K562 (cell line): ENCODE results near the gene SUGP1. TPM values are rescaled to one million over a fixed set of nuclear protein-coding genes. Genes with fewer than 3 reads are reported as not detected.

Source experiments
- ATAC-seq: fragments of 200-7000 bp; cut with Tn5 transposase; 3 replicates; pipeline ENCODE4 v1.9.1; 2020; ENCODE audit warnings: moderate library complexity
- BruUV-seq: library from RNA; stranded (reverse); fragments of 400-500 nt; replicated peaks from 2 replicates; lab custom pipeline; 2021; lab: Mats Ljungman, UMichigan
- CTCF ChIA-PET: fragments of 300-600 bp; formaldehyde crosslinking; extraction: SDS; loops from one replicate; lab custom pipeline; 2021; ENCODE audit warnings: low intra/inter-chr PET ratio; lab: Yijun Ruan, JAX
- POLR2A ChIA-PET: fragments of 300-600, 350-650 bp; sonication (Branson Sonifier 250); formaldehyde crosslinking; extraction: SDS; loops from one replicate; lab custom pipeline; 2021; ENCODE audit warnings: antibody characterized with exemption, inconsistent platforms; lab: Yijun Ruan, JAX
- DNase-seq, 4 experiments: peaks; one replicate each; pipeline versions ENCODE4 v3.0.0 to v3.0.0-alpha.2; 2011 to 2018; ENCODE audit warnings: low spot score in 3 of 4, mixed read lengths in 3 of 4; ENCODE audit errors: extremely low read depth in 1 of 4
- FAIRE-seq: peaks from 2 replicates; lab custom pipeline; 2011; peaks lifted over from hg19 to GRCh38; lab: Jason Lieb, UNC
- H2AFZ ChIP-seq: 2 replicates; pipeline ENCODE4 v1.6.0; 2011; ENCODE audit warnings: low read depth, low read length, control low read depth, inconsistent platforms
- H3K27ac ChIP-seq: fragments of 200-600 bp; 3 replicates; pipeline ENCODE4 v1.8.0; 2011; ENCODE audit warnings: low read depth, mild to moderate bottlenecking, control low read depth, inconsistent platforms, low read length, moderate library complexity, mixed read lengths; ENCODE audit errors: extremely low read depth
- H3K27me3 ChIP-seq, 2 experiments: fragments of 300-600 bp in 1 of 2; 2 replicates in 1 of 2; 3 replicates in 1 of 2; pipeline versions ENCODE4 v1.6.0 to v1.8.0; 2011; ENCODE audit warnings: inconsistent platforms in 2 of 2, low read length in 2 of 2, mild to moderate bottlenecking in 1 of 2, mixed read lengths in 1 of 2, moderate library complexity in 1 of 2; ENCODE audit not compliant: control insufficient read depth in 2 of 2, insufficient read depth in 2 of 2
- H3K36me3 ChIP-seq: fragments of 300-600 bp; 3 replicates; pipeline ENCODE4 v1.8.0; 2011; ENCODE audit warnings: mild to moderate bottlenecking, low read length, inconsistent platforms; ENCODE audit not compliant: control insufficient read depth, insufficient read depth
- H3K4me1 ChIP-seq, 2 experiments: fragments of 200-600 bp in 1 of 2; replicated peaks in 1 of 2; 2 replicates in 1 of 2; 3 replicates in 1 of 2; pipeline versions ENCODE4 v1.5.1 to v1.8.0; 2011; ENCODE audit warnings: inconsistent platforms in 2 of 2, low read length in 2 of 2, mild to moderate bottlenecking in 1 of 2, mixed read lengths in 1 of 2, moderate library complexity in 1 of 2; ENCODE audit not compliant: control insufficient read depth in 2 of 2, insufficient read depth in 2 of 2
- H3K4me2 ChIP-seq: 2 replicates; pipeline ENCODE4 v1.6.1; 2011; ENCODE audit warnings: low read length, control low read depth, inconsistent platforms, mixed read lengths; ENCODE audit not compliant: insufficient read depth
- H3K4me3 ChIP-seq: fragments of 200-600 bp; sonication (generic), shearing (Covaris generic); 2 replicates; pipeline ENCODE4 v1.5.1; 2016; ENCODE audit warnings: control low read depth, inconsistent platforms
- H3K79me2 ChIP-seq: fragments of 200-600 bp; 3 replicates; pipeline ENCODE4 v1.8.0; 2011; ENCODE audit warnings: low read length, inconsistent platforms; ENCODE audit not compliant: control insufficient read depth, insufficient read depth
- H3K9ac ChIP-seq, 2 experiments: 2 replicates each; pipeline versions ENCODE4 v1.6.0 to v1.6.1; 2011; ENCODE audit warnings: low read depth in 2 of 2, low read length in 2 of 2, control low read depth in 1 of 2, inconsistent platforms in 1 of 2, mild to moderate bottlenecking in 1 of 2, mixed read lengths in 1 of 2; ENCODE audit not compliant: insufficient read depth in 1 of 2
- H3K9me1 ChIP-seq: one replicate; pipeline ENCODE4 v1.6.0; 2011; ENCODE audit warnings: inconsistent platforms, mild to moderate bottlenecking, low read length, moderate library complexity; ENCODE audit not compliant: control insufficient read depth, insufficient read depth
- H3K9me3 ChIP-seq: replicated peaks from 2 replicates; pipeline ENCODE4 v1.5.1; 2011; ENCODE audit warnings: low read depth, low read length, inconsistent platforms; ENCODE audit not compliant: control insufficient read depth, insufficient read depth
- H4K20me1 ChIP-seq: replicated peaks from 2 replicates; pipeline ENCODE4 v1.6.1; 2011; ENCODE audit warnings: low read length, inconsistent platforms, mixed read lengths; ENCODE audit not compliant: control insufficient read depth, insufficient read depth
- ELK3 ChIP-seq: fragments of 450-650 bp; formaldehyde crosslinking; IDR thresholded peaks from 2 replicates; pipeline ENCODE4 v1.4.0; 2020; ENCODE audit warnings: mild to moderate bottlenecking
- KAT2B ChIP-seq: IDR thresholded peaks from one replicate; pipeline ENCODE4 v1.6.1; 2012; ENCODE audit warnings: low read depth, mild to moderate bottlenecking, control low read depth, inconsistent platforms, low read length, moderate library complexity
- NR2F6 ChIP-seq: fragments of 450-650 bp; formaldehyde crosslinking; IDR thresholded peaks from 2 replicates; pipeline ENCODE4 v1.4.0; 2020; ENCODE audit warnings: mild to moderate bottlenecking
- POLR2G ChIP-seq: fragments of 200-400 bp; formaldehyde crosslinking; IDR thresholded peaks from 2 replicates; pipeline ENCODE4 v1.6.1; 2017; ENCODE audit warnings: low read depth, mild to moderate bottlenecking, antibody characterized with exemption, low read length, moderate library complexity
- STAT5A ChIP-seq: IDR thresholded peaks from 2 replicates; pipeline ENCODE4 v1.6.1; 2012; ENCODE audit warnings: low read length, inconsistent platforms, borderline replicate concordance
- ZNF12 ChIP-seq: sonication (generic); formaldehyde crosslinking; IDR thresholded peaks from 2 replicates; pipeline ENCODE4 v1.4.0; 2020; ENCODE audit warnings: mild to moderate bottlenecking, missing genetic modification reagents
- WGBS: fragments of 100-300 bp; shearing (Covaris generic); methylation state at CpG from one replicate; pipeline ENCODE4 v1.1.6; 2016; ENCODE audit warnings: low coverage, mixed read lengths; ENCODE audit not compliant: insufficient coverage; ENCODE audit errors: missing lambda C conversion rate; 5-methylcytosine and 5-hydroxymethylcytosine counted together
- in situ Hi-C: fragments of 300-500 bp; cut with MboI; formaldehyde crosslinking; loops from 4 replicates; pipeline ENCODE4 v1.15.0; 2018; ENCODE audit warnings: inconsistent platforms, mixed read lengths
- intact Hi-C: fragments of 100-400 bp; cut with micrococcal nuclease; formaldehyde crosslinking; loops from 2 replicates; pipeline ENCODE4 v1.14.2; 2022
- polyA plus RNA-seq, 8 experiments: library from polyadenylated mRNA; depleted of rRNA in 4 of 8; stranded (reverse) in 5 of 8; unstranded in 3 of 8; fragments of >200 nt; fragmentation: Nextera tagmentation in 2 of 8; fragmentation: Illumina TruSeq in 1 of 8; extraction: Ambion mirVana in 2 of 8; extraction: Trizol in 1 of 8; gene quantifications; 2 replicates each; pipeline versions ENCODE4 v1.2.1 to v1.2.3, GENCODE V29; 2011 to 2014; ENCODE audit warnings: inconsistent platforms in 1 of 8, missing spikeins in 1 of 8
- total RNA-seq, 7 experiments: library from RNA; depleted of rRNA in 6 of 7; stranded (reverse); fragments of >200 nt in 6 of 7; fragmentation: Illumina TruSeq in 2 of 7; extraction: Trizol in 2 of 7; gene quantifications; 2 replicates each; pipeline versions ENCODE4 v1.2.1 to v1.2.3, GENCODE V29; 2011 to 2021; ENCODE audit warnings: low replicate concordance in 1 of 7
- TF ChIP-seq, protein P1 (sequence below), 2 experiments: fragments of 450-650 bp; IDR thresholded peaks; 2 replicates each; pipeline ENCODE4 v1.6.1; 2016

The SUGP1 gene
- total and polyA plus RNA-seq, 9 of the 15 experiments (the other 6 are each of a cell fraction or from before 2014, with no cell fraction given) = 1.0 to 53.3 (median 32.4) TPM

DNA sequence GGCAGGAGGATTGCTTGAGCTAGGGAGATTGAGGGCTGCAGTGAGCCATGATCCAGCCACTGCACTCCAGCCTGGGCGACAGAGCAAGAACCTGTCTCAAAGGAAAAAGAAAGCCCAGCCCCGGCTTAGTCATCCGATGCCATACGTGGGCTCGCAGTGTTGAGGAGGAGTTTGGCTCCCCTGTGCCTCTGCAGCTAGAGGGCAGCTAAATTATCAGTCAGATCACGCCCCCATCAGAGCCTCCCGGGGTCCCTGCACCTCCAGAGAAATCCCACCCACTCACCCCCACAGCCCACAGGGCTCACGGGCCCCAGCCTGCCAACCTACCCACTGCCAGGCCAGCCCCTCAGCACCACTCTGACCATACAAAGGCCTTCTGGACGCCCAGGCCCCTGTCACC, 28.0 kb upstream of the SUGP1 start:
- H3K9ac ChIP-seq = no peak overlapping the region
- CTCF ChIA-PET = no interaction called here
- no peak for ATAC-seq
- H3K4me2 ChIP-seq = no peak overlapping the region
- in situ Hi-C loops (no loop called here), intact Hi-C loops (no loop called here)
- TF ChIP-seq ELK3 (CRISPR knock-in tag) (no peak), STAT5A (no peak), NR2F6 (CRISPR knock-in tag) (no peak), KAT2B (no peak), POLR2G (peak; percentile 48; the same call in 1 of the 2 replicates), ZNF12 (CRISPR knock-in tag) (no peak)
- TF ChIP-seq, protein P1, sequence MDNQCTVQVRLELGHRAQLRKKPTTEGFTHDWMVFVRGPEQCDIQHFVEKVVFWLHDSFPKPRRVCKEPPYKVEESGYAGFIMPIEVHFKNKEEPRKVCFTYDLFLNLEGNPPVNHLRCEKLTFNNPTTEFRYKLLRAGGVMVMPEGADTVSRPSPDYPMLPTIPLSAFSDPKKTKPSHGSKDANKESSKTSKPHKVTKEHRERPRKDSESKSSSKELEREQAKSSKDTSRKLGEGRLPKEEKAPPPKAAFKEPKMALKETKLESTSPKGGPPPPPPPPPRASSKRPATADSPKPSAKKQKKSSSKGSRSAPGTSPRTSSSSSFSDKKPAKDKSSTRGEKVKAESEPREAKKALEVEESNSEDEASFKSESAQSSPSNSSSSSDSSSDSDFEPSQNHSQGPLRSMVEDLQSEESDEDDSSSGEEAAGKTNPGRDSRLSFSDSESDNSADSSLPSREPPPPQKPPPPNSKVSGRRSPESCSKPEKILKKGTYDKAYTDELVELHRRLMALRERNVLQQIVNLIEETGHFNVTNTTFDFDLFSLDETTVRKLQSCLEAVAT (IDR thresholded peaks at IDR 0.05) = no peak
- no peaks in the 10 kb centered on the region for H3K27me3 ChIP-seq
- BruUV-seq = no TSS peak
- H3K36me3 ChIP-seq = peaks cover 72% of the 10 kb centered on the region; the same call in 2 of the 3 replicates
- POLR2A ChIA-PET = interaction anchor here (1.0 kb wide), 1 partner anchor 19 kb away, joined by 3 read pairs; no protein-coding TSS in a partner anchor
- H3K27ac ChIP-seq = no peak overlapping the region
- no peaks in the 10 kb centered on the region for H4K20me1 ChIP-seq
- no peak overlapping the region for H3K4me3 ChIP-seq
- no peak for FAIRE-seq
- peaks cover 0 to 11% of the 10 kb centered on the region in 2 experiments; a peak in 2 of 5 replicates for H3K4me1 ChIP-seq
- H3K9me1 ChIP-seq = no peaks in the 10 kb centered on the region
- no peaks in the 10 kb centered on the region for H3K79me2 ChIP-seq
- WGBS = 80% methylated on average over 8 of the region's 9 CpGs
- no peaks in the 10 kb centered on the region for H3K9me3 ChIP-seq
- no peak overlapping the region for H2AFZ ChIP-seq
- no peak for DNase-seq
